Measurements from ENCODE around the gene ANTXR1. TPM values are rescaled to one million over a fixed set of nuclear protein-coding genes. Genes with fewer than 3 reads are reported as not detected.
"Not testable (repeated sequence)": the region's sequence is repeated elsewhere in the genome, so short reads cannot be mapped to it uniquely, and the experiment has no call there.

The ANTXR1 gene
- total RNA-seq, 1 donor from 2014 or later, result 61.1 TPM

GRCh38 chr2:69171897-69172525 lies 159.0 kb downstream of the ANTXR1 start:
- Mint-ChIP-seq H3K9me3 (no peaks in the 10 kb centered on the region), H3K27me3 (ENCODE audit: low read depth) (no peaks in the 10 kb centered on the region), H3K4me3 (no peak overlapping the region), H3K4me1 (peaks cover 8% of the 10 kb centered on the region), H3K36me3 (ENCODE audit: low read depth) (peaks cover 3% of the 10 kb centered on the region), H3K27ac (ENCODE audit: unreplicated experiment) (no peak overlapping the region)
- DNase-seq (ENCODE audit: low read depth, low spot score), result no peak
- TF ChIP-seq, protein P1, sequence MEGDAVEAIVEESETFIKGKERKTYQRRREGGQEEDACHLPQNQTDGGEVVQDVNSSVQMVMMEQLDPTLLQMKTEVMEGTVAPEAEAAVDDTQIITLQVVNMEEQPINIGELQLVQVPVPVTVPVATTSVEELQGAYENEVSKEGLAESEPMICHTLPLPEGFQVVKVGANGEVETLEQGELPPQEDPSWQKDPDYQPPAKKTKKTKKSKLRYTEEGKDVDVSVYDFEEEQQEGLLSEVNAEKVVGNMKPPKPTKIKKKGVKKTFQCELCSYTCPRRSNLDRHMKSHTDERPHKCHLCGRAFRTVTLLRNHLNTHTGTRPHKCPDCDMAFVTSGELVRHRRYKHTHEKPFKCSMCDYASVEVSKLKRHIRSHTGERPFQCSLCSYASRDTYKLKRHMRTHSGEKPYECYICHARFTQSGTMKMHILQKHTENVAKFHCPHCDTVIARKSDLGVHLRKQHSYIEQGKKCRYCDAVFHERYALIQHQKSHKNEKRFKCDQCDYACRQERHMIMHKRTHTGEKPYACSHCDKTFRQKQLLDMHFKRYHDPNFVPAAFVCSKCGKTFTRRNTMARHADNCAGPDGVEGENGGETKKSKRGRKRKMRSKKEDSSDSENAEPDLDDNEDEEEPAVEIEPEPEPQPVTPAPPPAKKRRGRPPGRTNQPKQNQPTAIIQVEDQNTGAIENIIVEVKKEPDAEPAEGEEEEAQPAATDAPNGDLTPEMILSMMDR (conservative IDR thresholded peaks at IDR 0.05), result no peak

GRCh38 chr2:69173706-69174105 lies 160.7 kb downstream of the ANTXR1 start:
- Mint-ChIP-seq H3K27me3 (ENCODE audit: low read depth) (no peaks in the 10 kb centered on the region), H3K9me3 (no peaks in the 10 kb centered on the region), H3K27ac (ENCODE audit: unreplicated experiment) (no peak overlapping the region), H3K36me3 (ENCODE audit: low read depth) (peaks cover 5% of the 10 kb centered on the region), H3K4me3 (no peak overlapping the region), H3K4me1 (peaks cover 19% of the 10 kb centered on the region)
- DNase-seq (ENCODE audit: low read depth, low spot score), result no peak
- TF ChIP-seq, protein P1 (conservative IDR thresholded peaks at IDR 0.05), result no peak

- peaks cover 19% of the 10 kb centered on the region for H3K4me1 Mint-ChIP-seq
- not testable (repeated sequence) for H3K27me3 Mint-ChIP-seq (ENCODE audit: low read depth); H3K9me3 Mint-ChIP-seq; H3K36me3 Mint-ChIP-seq (ENCODE audit: low read depth); H3K4me3 Mint-ChIP-seq; DNase-seq (ENCODE audit: low read depth, low spot score); H3K27ac Mint-ChIP-seq (ENCODE audit: unreplicated experiment)
Measured at GRCh38 chr2:69174211-69174610, 161.2 kb downstream of the ANTXR1 start.

DNA sequence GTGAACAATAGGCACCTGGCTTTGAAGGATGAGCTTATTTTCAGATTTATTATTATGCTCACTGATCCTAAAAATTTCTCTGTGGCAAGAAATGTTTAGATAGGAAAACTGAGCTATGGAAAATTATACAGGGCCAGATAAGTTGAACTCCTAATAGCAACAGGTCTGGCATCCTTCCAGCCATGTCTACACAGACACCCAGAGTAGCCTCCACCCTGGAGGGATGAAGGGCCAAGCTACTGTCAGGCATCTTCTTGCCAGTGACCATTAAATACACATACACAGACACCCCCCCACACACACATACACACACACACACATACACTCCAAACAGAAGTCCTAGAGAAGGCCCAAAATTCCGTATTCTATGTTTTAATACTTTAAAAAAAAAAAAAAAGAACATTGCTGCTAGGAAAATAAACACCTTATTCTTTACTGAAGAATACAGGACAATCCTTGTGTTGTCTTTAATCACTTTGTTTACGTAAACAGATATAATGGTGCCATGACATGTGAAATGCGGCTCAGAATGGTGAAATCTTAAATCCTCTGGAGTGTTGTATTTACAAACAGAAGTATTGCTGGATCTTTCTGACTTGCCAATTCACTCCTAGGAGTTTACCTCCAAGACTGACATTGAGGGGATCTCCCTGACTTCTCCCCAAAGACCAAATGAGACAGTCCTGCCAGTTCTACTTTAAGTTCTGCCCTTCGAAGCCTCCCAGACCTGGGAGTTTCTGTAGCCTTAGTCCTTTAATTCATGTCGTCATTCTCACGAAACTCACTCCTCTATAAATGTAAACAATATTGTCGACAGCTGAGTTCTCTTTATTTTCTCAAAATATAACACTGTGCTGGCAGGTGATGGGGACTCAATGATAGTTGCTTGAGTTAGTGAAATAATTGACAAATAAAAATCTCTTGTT lies 163.1 kb downstream of the ANTXR1 start:
- no peak overlapping the region for H3K4me3 Mint-ChIP-seq
- peaks cover 15% of the 10 kb centered on the region for H3K4me1 Mint-ChIP-seq
- peaks cover 7% of the 10 kb centered on the region for H3K36me3 Mint-ChIP-seq (ENCODE audit: low read depth)
- H3K9me3 Mint-ChIP-seq, result no peaks in the 10 kb centered on the region
- TF ChIP-seq, protein P1 (conservative IDR thresholded peaks at IDR 0.05), result no peak
- DNase-seq (ENCODE audit: low read depth, low spot score), result no peak
- no peaks in the 10 kb centered on the region for H3K27me3 Mint-ChIP-seq (ENCODE audit: low read depth)
- H3K27ac Mint-ChIP-seq (ENCODE audit: unreplicated experiment), result no peak overlapping the region

DNA sequence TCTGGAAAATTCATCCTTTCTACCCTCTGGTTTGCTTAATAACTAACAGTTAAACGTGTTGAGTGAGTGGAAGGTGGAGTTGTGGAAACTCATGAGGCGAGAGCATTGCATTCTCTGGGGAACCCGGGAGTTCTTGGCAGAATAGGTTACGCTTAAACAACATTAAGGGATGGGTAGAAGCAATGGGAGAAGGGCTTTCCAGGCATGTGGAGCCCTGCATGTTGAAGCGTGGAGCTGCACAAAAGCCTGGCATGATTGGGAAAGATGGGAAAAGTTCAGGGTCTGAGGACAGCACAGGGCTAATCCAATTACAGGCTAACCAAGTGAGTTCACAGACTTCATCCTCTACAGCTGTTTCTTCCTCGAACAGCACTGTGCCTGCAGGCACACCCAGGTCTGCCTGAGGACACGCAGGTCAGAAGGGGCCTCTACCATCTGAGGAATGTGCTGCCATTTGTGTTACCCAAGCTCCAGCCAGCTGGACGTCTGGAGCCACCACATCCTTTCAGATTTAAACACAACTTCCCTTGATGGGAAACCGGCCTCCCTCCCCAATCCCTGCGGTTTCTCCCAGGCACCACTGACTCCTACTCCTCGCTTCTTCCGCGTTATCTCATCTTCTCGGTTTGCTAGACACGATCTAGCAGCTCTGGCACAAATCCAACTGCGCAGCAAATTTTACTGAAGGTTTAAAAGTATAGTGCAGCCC lies 164.2 kb downstream of the ANTXR1 start:
- H3K4me3 Mint-ChIP-seq, result no peak overlapping the region
- H3K27ac Mint-ChIP-seq (ENCODE audit: unreplicated experiment), result no peak overlapping the region
- H3K9me3 Mint-ChIP-seq, result no peaks in the 10 kb centered on the region
- TF ChIP-seq, protein P1 (conservative IDR thresholded peaks at IDR 0.05), result no peak
- peaks cover 15% of the 10 kb centered on the region for H3K4me1 Mint-ChIP-seq
- H3K27me3 Mint-ChIP-seq (ENCODE audit: low read depth), result no peaks in the 10 kb centered on the region
- H3K36me3 Mint-ChIP-seq (ENCODE audit: low read depth), result peaks cover 13% of the 10 kb centered on the region
- DNase-seq (ENCODE audit: low read depth, low spot score), result no peak

Measured in neural crest cell (in vitro differentiated cells).